ENCODE data around the gene TMOD3. TPM values are rescaled to one million over a fixed set of nuclear protein-coding genes. Genes with fewer than 3 reads are reported as not detected.

TMOD3 gene
- total and polyA plus RNA-seq, 2 experiments from 2014 or later: 26.1 to 29.9 TPM

GRCh38 chr15:51798281-51798680 lies 31.2 kb upstream of the TMOD3 start:
- no peak overlapping the region for H3K4me2 ChIP-seq
- no peaks in the 10 kb centered on the region for H4K20me1 ChIP-seq (replicated peaks; ENCODE audit: insufficient read depth)
- H3K36me3 ChIP-seq (ENCODE audit: insufficient read depth): 0 out of 2 replicates have a peak, but pooled peaks cover 7% of the 10 kb centered on the region
- no peak for DNase-seq (ENCODE audit: low spot score)
- no peaks in the 10 kb centered on the region for H3K27me3 ChIP-seq (ENCODE audit: insufficient read depth)
- no peak overlapping the region for H2AFZ ChIP-seq
- Mint-ChIP-seq H3K4me3 (no peak overlapping the region), H3K4me1 (no peaks in the 10 kb centered on the region; the same call in 2 of the 3 replicates), H3K9me3 (no peaks in the 10 kb centered on the region), H3K27ac (no peak overlapping the region), H3K27me3 (ENCODE audit: insufficient read depth, low read depth, poor library complexity) (no peaks in the 10 kb centered on the region), H3K36me3 (ENCODE audit: low read depth) (no peaks in the 10 kb centered on the region)
- H3K4me3 ChIP-seq: no peak overlapping the region
- no peaks in the 10 kb centered on the region for H3F3A ChIP-seq (replicated peaks; ENCODE audit: low read depth)
- ATAC-seq: no peak
- no peaks in the 10 kb centered on the region for H3K79me2 ChIP-seq (replicated peaks; ENCODE audit: insufficient read depth)
- H3K9me2 ChIP-seq (ENCODE audit: insufficient read depth): no peaks in the 10 kb centered on the region
- no peaks in the 10 kb centered on the region for H3K4me1 ChIP-seq (ENCODE audit: insufficient read depth)
- no peak for TF ChIP-seq ZNF114 (CRISPR knock-in tag; IDR thresholded peaks at IDR 0.05)
- TF ChIP-seq, protein P1, sequence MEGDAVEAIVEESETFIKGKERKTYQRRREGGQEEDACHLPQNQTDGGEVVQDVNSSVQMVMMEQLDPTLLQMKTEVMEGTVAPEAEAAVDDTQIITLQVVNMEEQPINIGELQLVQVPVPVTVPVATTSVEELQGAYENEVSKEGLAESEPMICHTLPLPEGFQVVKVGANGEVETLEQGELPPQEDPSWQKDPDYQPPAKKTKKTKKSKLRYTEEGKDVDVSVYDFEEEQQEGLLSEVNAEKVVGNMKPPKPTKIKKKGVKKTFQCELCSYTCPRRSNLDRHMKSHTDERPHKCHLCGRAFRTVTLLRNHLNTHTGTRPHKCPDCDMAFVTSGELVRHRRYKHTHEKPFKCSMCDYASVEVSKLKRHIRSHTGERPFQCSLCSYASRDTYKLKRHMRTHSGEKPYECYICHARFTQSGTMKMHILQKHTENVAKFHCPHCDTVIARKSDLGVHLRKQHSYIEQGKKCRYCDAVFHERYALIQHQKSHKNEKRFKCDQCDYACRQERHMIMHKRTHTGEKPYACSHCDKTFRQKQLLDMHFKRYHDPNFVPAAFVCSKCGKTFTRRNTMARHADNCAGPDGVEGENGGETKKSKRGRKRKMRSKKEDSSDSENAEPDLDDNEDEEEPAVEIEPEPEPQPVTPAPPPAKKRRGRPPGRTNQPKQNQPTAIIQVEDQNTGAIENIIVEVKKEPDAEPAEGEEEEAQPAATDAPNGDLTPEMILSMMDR (conservative IDR thresholded peaks at IDR 0.05; ENCODE audit: low read depth in 2 of 2): no peak
- TF ChIP-seq POLR2AphosphoS5 (IDR thresholded peaks at IDR 0.05; ENCODE audit: low read depth): no peak
- TF ChIP-seq, protein P2, sequence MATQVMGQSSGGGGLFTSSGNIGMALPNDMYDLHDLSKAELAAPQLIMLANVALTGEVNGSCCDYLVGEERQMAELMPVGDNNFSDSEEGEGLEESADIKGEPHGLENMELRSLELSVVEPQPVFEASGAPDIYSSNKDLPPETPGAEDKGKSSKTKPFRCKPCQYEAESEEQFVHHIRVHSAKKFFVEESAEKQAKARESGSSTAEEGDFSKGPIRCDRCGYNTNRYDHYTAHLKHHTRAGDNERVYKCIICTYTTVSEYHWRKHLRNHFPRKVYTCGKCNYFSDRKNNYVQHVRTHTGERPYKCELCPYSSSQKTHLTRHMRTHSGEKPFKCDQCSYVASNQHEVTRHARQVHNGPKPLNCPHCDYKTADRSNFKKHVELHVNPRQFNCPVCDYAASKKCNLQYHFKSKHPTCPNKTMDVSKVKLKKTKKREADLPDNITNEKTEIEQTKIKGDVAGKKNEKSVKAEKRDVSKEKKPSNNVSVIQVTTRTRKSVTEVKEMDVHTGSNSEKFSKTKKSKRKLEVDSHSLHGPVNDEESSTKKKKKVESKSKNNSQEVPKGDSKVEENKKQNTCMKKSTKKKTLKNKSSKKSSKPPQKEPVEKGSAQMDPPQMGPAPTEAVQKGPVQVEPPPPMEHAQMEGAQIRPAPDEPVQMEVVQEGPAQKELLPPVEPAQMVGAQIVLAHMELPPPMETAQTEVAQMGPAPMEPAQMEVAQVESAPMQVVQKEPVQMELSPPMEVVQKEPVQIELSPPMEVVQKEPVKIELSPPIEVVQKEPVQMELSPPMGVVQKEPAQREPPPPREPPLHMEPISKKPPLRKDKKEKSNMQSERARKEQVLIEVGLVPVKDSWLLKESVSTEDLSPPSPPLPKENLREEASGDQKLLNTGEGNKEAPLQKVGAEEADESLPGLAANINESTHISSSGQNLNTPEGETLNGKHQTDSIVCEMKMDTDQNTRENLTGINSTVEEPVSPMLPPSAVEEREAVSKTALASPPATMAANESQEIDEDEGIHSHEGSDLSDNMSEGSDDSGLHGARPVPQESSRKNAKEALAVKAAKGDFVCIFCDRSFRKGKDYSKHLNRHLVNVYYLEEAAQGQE (IDR thresholded peaks at IDR 0.05; ENCODE audit: unreplicated experiment): no peak
- no peak for TF ChIP-seq EZH2phosphoT487 (IDR thresholded peaks at IDR 0.05; ENCODE audit: unreplicated experiment)
- no peak for TF ChIP-seq STAT1 (IDR thresholded peaks at IDR 0.05; ENCODE audit: unreplicated experiment)
- TF ChIP-seq, protein P3, sequence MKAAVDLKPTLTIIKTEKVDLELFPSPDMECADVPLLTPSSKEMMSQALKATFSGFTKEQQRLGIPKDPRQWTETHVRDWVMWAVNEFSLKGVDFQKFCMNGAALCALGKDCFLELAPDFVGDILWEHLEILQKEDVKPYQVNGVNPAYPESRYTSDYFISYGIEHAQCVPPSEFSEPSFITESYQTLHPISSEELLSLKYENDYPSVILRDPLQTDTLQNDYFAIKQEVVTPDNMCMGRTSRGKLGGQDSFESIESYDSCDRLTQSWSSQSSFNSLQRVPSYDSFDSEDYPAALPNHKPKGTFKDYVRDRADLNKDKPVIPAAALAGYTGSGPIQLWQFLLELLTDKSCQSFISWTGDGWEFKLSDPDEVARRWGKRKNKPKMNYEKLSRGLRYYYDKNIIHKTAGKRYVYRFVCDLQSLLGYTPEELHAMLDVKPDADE (IDR thresholded peaks at IDR 0.05): no peak
- TF ChIP-seq NANOG (IDR thresholded peaks at IDR 0.05; ENCODE audit: borderline replicate concordance): no peak
- TF ChIP-seq EZH2 (IDR thresholded peaks at IDR 0.05; ENCODE audit: low read depth, unreplicated experiment): no peak
- TF ChIP-seq JUNB (IDR thresholded peaks at IDR 0.05; ENCODE audit: unreplicated experiment): no peak
- TF ChIP-seq CREB1 (CRISPR knock-in tag; IDR thresholded peaks at IDR 0.05; ENCODE audit: low read depth): no peak
- no peak for TF ChIP-seq ZNF331 (CRISPR knock-in tag; IDR thresholded peaks at IDR 0.05; ENCODE audit: low read depth)
- no peak for TF ChIP-seq ZNF462 (CRISPR knock-in tag; IDR thresholded peaks at IDR 0.05)
- no peak overlapping the region for H3K27ac ChIP-seq (ENCODE audit: low read depth)

All from GM23338 (cell line).